Stimulated activated CD4-positive, alpha-beta T cell treated with anti-CD3 and anti-CD28 coated beads, Interleukin-4, amount 100 ng/mL, for 48 hours (primary cell): ENCODE results near the gene DIO1.

Experiments used
- DNase-seq, 2 donors: peaks; one replicate each; pipeline ENCODE4 v3.0.0-alpha.2; 2020; ENCODE audit warnings: low read depth in 2 of 2

DIO1 gene

DNA sequence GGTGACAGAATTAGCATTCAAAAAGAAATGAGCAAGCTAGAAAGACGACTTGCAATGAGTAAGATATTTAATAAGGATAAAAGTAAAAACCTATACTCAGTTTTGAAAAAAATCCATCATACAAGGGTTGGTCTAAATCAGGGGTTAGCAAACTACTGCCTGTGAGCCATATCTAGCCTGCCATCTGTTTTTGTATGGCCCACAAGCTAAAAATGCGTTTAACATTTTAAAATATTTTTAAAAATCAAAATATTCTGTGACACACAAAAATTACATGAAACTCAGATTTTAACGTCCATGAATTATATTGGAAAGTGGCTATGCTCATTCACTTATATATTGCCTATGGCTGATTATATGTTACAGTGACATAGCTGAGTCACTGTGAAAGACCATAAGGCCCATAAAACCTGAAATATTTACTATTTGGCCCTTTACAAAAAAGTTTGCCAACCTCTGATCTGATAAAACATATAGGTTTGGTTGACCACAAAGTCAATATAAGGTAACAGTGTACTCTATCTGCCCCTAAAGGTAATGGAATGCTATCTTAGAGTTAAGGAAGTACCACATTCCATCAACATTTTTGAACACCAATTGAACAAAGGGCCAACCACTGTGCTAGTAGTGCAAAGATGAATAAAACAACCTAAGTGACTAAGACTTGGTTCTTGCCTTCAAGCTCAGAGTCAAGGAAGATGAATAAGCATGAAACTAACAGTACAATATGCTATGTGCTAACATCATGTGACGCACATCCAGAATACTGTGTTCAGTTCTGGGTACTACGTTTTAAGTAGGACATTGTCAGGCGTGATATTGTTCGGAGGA lies 48.4 kb downstream of the DIO1 start:
- DNase-seq = no peak

DNA sequence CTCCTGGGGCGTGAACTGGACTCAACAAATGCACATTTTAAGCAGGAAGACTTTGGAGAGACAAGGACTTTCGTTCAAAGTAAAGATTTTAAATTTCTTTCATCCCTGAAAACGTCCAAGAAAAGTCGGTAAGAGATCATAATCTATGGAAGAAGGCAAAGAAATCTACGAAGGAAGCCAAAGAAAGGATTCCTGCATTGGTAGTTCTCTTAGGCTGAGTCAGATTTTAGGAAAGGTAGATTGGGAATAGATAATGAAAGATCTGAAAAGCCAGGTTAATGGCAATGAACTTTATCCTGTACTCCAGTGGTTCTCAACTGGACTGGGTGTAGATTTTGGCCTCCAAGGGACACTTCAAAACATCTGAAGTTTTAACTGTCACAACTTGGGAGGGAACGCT lies 49.1 kb downstream of the DIO1 start:
- no peak for DNase-seq

DNA sequence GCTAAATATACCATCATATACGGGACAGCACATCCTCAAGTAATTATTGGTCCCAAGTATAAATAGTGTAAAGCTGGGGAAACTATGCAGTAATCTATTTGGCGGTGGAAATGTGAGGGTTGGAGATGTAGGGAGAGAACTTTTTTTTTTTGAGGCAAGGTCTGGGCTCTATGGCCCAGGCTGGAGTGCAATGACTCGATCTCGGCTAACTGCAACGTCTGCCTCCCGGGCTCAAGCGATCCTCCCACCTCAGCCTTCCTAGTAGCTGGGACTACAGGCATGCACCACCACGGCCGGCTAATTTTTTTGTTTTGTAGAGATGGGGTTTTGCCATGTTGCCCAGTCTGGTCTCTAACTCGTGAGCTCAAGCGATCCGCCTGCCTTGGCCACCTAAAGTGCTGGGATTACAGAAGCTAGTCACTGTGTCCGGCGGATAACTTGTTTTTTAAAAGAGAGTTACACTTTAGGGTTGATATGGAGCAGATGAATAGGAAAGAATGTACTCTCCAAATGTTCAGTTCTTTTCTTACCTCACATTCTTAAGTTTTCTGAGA lies 49.6 kb downstream of the DIO1 start:
- no peak for DNase-seq

GRCh38 chr1:53944469-53945182 lies 50.6 kb downstream of the DIO1 start:
- DNase-seq = no peak

- no peak for DNase-seq
These were observed 51.1 kb downstream of the DIO1 start for GRCh38 chr1:53945183-53945432.

GRCh38 chr1:53945433-53946251 lies 51.7 kb downstream of the DIO1 start, which contains the start of gene IFT25:
Gene IFT25 (minus strand): TSS chr1:53945699. CDS start chr1:53940082, 5,617 bp downstream.
- peak; percentile 97 to 100 for DNase-seq

GRCh38 chr1:53946252-53947171 lies 52.5 kb downstream of the DIO1 start, which contains the start of gene LRRC42:
Gene LRRC42 (plus strand): TSS chr1:53946350. CDS start chr1:53952000, 5,650 bp downstream.
- peak in 1 of 2 donors; percentile 58 for DNase-seq

GRCh38 chr1:53947172-53947907 lies 53.4 kb downstream of the DIO1 start:
- no peak for DNase-seq

DNA sequence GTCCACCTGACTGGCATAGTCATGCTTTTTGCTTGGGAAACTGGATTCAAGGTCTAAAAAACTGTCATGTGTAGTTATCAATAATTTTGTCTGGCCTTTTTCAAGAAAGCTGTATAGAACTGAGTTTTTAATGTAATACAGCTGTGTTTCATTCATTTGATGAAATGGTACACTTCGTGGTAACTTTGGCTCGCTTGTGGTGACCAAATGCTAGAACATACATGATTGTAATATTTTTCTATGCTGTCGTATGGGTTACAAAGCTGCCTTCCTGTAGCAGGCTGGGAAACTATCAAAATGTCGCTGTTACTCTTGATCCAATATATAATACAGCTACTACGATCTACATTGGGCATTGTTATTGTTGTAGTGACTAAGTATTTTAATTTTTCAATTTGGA lies 54.3 kb downstream of the DIO1 start:
- no peak for DNase-seq

GRCh38 chr1:53949023-53949990 lies 55.3 kb downstream of the DIO1 start:
- no peak for DNase-seq

DNA sequence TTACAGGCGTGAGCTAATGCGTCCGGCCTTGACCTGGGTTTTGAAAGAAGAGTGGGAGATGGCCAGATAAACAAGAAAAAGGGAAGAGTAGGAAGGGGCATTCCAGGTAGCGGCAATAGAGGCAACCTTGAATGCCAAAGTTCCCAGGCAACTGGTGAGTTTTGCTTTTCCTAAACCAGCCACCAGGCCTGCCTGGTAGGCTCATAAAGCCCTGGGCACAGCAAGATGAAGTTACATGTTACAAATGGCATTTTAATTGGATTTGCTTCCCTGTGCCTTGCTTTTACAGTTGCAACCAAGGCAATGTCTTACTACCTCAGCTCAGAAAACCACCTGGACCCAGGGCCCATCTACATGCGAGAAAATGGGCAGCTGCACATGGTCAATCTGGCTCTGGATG lies 57.7 kb downstream of the DIO1 start:
- DNase-seq = no peak

- no peak for DNase-seq
These were observed 60.1 kb downstream of the DIO1 start for GRCh38 chr1:53954128-53954527.

DNA sequence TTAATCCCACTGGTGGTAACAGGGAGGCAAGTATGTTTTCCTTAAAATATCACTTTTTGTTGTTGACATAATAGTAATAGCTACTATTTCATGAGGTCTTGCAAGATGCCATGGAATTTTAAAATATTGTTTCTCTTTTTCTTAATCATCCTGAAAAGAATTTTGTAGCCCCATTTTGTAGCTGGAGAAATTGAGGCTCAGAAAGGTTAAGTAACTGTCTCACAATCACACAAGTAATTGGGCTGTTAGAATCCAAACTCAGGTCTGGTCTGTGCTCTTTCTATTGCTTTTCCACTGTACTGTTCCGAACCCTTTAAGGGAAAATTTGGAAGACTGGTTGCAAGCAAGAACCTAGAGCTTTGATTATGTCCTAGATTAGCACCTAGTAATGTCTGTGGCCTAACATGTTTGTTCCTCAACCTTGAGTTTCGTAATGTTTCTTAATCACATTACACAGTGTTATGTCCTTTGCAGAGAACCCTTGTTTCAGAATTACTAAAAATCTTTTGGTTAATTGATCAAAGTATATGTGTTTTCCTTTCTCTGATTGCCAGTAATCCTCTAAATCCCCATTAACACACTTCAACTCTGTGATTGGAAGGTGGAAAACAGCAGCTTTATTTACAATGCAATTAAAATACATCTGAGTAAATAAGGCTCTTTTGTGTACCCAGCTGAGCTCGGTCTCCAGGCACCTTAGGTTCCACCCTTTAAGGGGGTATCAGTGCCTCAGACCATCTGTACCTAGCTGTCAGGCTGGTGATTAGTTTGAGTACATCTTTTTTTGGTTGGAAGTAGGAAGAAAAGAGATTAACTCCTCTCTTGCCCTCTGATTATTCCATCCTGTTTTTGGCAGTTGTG lies 62.6 kb downstream of the DIO1 start:
- DNase-seq = no peak

DNA sequence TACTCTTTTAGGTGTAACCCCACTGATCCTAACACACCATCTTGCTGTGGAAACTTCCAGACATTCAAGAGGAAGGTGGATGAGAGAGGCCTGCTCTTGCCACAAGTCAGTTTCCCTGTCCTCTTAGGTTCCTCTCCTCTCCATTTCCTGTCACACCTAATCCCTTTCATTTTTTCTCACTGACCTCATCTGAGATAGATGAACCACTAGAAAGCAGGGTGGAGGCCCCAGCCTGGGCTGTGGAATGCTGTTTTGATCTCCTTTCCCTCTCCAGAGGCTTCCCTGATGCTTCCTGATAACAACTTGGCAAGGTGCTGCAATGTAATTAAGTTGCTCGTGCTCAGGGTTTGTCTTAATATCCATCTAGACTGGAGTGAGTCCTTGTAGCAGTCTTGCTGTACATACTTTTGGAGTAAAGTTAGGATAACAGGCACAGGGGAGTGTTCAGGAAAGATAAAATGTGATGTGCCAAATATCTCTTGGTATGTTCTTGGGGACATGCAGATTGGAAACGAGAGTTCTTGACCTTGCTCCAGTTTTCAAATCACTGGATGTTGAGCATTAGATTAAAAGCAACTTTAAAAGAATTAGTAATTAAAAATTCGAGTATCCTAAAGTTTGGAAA lies 63.3 kb downstream of the DIO1 start:
- DNase-seq = no peak

DNA sequence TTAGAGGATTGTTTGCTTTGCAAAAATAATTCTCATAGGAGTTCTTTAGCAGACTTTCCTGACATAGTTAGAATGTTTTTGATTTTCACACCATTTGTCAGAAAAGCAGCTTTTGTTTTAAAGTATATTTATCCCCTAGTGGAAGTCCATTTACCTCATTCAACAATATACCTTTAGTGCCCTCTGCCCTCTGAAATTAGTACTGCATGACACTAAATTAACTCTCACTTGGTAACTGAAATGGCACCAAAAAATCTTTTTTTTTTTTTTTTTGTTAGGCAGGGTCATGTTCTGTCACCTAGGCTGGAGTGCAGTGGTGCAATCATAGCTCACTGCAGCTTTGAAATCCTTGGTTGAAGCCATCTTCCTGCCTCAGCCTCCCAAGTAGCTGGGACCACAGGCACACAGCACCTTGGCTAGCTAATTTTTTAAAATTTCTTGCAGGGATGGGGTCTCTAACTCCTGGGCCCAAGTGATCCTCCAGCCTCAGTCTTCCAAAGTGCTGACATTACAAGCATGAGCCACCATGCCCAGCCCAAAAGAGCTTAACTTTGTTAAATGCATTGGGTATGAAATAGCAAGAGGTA lies 65.8 kb downstream of the DIO1 start:
- DNase-seq = no peak
